ENCODE measurements around the gene SEC22B. TPM values are rescaled to one million over a fixed set of nuclear protein-coding genes. Genes with fewer than 3 reads are reported as not detected.
"Not testable (repeated sequence)": the region's sequence is repeated elsewhere in the genome, so short reads cannot be mapped to it uniquely, and the experiment has no call there.

Gene SEC22B
- total RNA-seq = 10 to 100 TPM; 46.0 to 49.9 TPM
- 10 to 100 TPM; 15.8 to 17.8 (median 16.9) TPM for polyA plus RNA-seq
- total RNA-seq = 45.8 to 89.5 (median 77.5) reads per million in 6 experiments

DNA sequence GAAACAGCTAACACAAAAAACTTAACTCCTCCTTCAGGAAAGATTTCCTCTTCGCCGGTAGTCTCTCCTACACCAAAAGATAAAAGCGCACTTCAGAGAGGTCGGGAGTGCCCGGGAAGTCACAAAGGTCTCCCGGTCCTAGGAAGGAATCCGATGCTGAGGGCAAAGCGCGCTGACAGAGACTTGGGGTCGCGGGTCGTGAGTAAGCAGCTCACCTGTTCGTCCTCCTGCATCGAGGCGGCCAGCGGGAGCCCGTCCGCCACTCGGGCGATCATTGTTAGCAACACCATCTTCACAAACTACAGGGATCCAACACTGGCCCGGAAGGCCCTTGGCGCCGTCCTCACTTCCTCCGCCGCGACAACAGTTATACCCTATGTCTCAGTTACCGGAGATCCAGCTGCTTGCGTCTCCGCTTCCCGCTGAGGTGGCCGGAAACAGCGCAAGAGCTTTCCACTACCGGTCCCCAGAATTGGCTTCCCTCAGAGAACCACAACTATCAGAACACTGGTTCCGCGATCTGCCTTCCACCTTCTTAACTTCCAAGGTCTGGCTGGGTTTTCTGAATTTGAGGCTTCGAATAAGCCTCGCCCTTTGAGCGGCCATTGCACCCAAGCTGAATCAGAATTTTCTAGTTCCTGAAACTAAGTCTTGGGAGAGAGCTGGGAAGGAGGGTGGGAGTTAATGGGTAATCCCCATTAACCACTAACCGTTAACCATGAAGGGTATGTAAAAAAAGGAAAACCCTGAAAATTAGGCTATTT, at the start of gene SEC22B:
Gene SEC22B, minus strand, starts transcription at position 429 of the 764 bp plus-strand sequence. Its CDS starts 139 bp downstream, at position 290.
- POLR2A ChIA-PET = interaction anchor here (0.6 to 1.0 kb wide), 2 partner anchors 465 to 1008 kb away, joined by 3 to 5 read pairs; partner anchors contain the start of genes FAM72B, PHGDH and SRGAP2C
- Mint-ChIP-seq H3K4me3 (peak within 1 kb of the TSS; percentile 94 to 100 (median 99)), H3K4me1 (peaks cover 6 to 26% (median 22%) of the 10 kb centered on the region in 4 donors), H3K27me3 (no peaks in the 10 kb centered on the region), H3K27ac (peak within 1 kb of the TSS; percentile 96 to 100 (median 98)), H3K36me3 (peaks cover 0 to 6% (median 2%) of the 10 kb centered on the region in 3 donors), H3K9me3 (no peaks in the 10 kb centered on the region)
- DNase-seq (peak; percentile 69 to 94 (median 90)), ATAC-seq (peak; percentile 97 to 98)

GRCh38 chr1:120217933-120218332, 41.6 kb upstream of the SEC22B start:
- H3K36me3 Mint-ChIP-seq, H3K4me1 Mint-ChIP-seq, DNase-seq, ATAC-seq, H3K27ac Mint-ChIP-seq, H3K9me3 Mint-ChIP-seq, H3K27me3 Mint-ChIP-seq, H3K4me3 Mint-ChIP-seq, POLR2A ChIA-PET: not testable (repeated sequence)

DNA sequence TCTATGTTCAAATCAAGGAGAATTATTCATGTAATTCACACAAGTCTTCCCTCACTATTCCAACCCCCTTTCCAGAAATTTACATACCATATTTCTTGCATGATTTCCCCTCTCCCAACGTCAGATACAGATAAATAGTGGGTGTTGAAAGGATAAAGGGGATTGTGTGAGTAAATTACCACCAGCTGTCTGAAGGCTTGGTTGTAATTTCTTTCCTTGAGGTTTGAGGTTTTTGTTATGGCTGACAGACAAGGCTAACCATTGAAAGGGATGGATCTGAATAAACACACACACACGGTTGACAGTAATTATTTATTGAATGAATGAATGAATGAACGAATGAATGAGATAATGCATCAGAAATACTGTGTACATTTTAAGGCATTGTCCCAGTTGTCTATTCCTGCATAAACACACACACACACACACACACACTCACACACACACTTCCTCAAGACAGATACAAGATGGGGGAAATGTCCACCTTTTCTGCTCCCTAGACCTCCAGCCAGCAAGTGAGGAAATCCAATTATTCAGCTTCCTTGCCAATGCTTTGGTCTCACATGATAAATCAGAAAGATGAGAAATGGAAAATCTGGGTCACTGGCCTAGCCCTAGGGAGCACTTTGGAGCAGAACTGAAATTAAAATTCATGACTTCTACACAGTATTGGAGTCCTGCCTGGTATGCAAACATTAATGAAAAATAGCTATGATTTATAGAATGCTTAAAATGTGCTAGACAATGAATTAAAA, 41.0 kb upstream of the SEC22B start:
- H3K4me3 Mint-ChIP-seq, H3K27me3 Mint-ChIP-seq, H3K4me1 Mint-ChIP-seq, POLR2A ChIA-PET, H3K36me3 Mint-ChIP-seq, H3K27ac Mint-ChIP-seq, DNase-seq, H3K9me3 Mint-ChIP-seq, ATAC-seq: not testable (repeated sequence)

- H3K4me3 Mint-ChIP-seq, H3K27me3 Mint-ChIP-seq, H3K36me3 Mint-ChIP-seq, H3K4me1 Mint-ChIP-seq, POLR2A ChIA-PET, DNase-seq, H3K27ac Mint-ChIP-seq, H3K9me3 Mint-ChIP-seq: not testable (repeated sequence)
- ATAC-seq = peak; percentile 73 to 76
Observed at GRCh38 chr1:120213606-120214005, 37.3 kb upstream of the SEC22B start.

- DNase-seq, ATAC-seq, POLR2A ChIA-PET, H3K4me3 Mint-ChIP-seq, H3K4me1 Mint-ChIP-seq, H3K27me3 Mint-ChIP-seq, H3K9me3 Mint-ChIP-seq, H3K36me3 Mint-ChIP-seq, H3K27ac Mint-ChIP-seq: not testable (repeated sequence)
Observed at GRCh38 chr1:120210754-120211153, 34.4 kb upstream of the SEC22B start.

DNA sequence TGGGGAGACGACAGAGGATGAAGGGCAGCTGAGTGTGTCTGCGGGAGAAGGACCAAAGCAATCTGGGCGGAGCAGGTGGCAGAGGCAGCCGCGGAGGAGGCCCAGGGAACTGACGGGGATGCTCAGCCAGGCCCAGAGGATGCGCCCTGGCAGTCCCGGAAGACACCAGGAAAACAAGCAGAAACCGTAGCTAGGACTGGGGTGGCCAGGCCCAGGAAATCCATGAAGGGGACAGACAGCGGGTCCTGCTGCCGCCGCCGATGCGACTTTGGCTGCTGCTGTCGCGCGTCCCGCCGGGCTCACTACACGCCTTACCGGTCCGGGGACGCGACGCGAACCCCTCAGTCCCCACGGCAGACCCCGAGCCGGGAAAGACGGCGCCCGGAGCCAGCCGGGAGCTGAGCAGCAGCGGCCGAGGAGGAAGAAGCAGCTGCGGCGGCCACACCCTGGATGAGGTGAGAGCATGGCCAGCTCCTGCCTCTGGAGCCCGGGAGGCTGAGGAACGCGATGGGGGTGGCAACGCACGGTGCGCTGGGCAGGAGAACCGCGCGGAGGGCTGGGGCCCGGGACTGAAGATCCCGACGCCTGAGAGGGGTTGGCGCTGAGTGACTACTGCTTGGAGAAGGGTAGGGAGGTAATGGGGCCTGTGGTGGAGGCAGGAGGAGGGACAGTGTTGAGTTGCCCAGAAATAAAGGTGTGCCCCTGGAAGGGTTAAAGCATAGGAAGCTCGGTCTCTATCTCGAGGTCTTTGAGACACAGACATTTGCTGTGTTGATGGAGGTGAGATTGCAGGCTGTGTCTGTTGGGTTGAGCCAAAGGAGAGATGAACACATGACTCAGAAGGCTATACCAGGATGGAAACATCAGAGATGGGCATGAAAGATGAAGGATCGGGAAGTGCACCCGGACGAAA, 20.8 kb upstream of the SEC22B start:
- peak overlapping the region in 2 of 10 donors; percentile 33 to 65 for H3K27ac Mint-ChIP-seq
- not testable (repeated sequence) for H3K9me3 Mint-ChIP-seq
- peak; percentile 68 to 80 for ATAC-seq

DNA sequence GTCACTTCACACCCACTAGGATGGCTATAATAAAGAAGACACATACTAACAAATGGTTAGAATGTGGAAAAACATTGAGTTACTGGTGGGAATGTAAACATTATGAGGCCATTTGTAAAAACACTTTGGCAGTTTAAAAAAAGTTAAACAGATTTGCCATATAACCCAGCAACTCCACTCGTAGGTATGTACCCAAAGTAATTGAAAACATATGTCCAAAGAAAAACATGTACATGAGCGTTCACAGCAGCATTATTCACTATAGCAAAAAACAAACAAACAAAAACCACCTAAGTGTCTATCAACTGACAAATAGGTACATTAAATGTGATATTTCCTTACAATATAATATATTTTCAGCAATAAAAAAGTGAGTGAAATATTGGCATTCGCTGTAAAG, 12.3 kb upstream of the SEC22B start:
- H3K27ac Mint-ChIP-seq, H3K27me3 Mint-ChIP-seq, ATAC-seq, POLR2A ChIA-PET, H3K4me1 Mint-ChIP-seq, DNase-seq, H3K9me3 Mint-ChIP-seq, H3K4me3 Mint-ChIP-seq, H3K36me3 Mint-ChIP-seq: not testable (repeated sequence)

More for the DNA sequence above, 20.8 kb upstream of the SEC22B start:
- H3K36me3 Mint-ChIP-seq, H3K4me1 Mint-ChIP-seq, POLR2A ChIA-PET, H3K27me3 Mint-ChIP-seq: not testable (repeated sequence)
- peak in 1 of 10 donors; percentile 57 for DNase-seq
- H3K4me3 Mint-ChIP-seq = peak overlapping the region; percentile 58 to 87 (median 81)

DNA sequence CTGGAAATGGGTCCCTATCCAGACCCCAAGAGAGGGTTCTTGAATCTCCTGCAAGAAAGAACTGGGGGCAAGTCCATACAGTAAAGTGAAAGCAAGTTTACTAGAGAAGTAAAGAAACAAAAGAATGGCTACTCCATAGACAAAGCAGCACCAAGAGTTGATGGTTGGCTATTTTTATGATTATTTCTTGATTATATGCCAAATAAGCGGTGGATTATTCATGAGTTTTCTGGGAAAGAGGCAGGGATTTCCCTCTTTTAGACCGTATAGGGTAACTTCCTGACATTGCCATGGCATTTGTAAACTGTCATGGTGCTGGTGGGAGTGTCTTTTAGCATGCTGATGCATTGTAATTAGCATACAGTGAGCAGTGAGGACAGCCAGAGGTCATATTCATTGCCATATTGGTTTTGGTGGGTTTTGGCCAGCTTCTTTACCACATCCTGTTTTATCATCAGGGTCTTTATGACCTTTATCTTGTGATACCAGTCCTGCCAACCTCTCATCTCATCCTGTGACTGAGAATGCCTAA, 5.9 kb upstream of the SEC22B start:
- H3K4me3 Mint-ChIP-seq, H3K27me3 Mint-ChIP-seq, DNase-seq, ATAC-seq, H3K36me3 Mint-ChIP-seq, POLR2A ChIA-PET, H3K9me3 Mint-ChIP-seq, H3K27ac Mint-ChIP-seq: not testable (repeated sequence)
- peaks cover 2 to 11% (median 6%) of the 10 kb centered on the region in 4 donors for H3K4me1 Mint-ChIP-seq

DNA sequence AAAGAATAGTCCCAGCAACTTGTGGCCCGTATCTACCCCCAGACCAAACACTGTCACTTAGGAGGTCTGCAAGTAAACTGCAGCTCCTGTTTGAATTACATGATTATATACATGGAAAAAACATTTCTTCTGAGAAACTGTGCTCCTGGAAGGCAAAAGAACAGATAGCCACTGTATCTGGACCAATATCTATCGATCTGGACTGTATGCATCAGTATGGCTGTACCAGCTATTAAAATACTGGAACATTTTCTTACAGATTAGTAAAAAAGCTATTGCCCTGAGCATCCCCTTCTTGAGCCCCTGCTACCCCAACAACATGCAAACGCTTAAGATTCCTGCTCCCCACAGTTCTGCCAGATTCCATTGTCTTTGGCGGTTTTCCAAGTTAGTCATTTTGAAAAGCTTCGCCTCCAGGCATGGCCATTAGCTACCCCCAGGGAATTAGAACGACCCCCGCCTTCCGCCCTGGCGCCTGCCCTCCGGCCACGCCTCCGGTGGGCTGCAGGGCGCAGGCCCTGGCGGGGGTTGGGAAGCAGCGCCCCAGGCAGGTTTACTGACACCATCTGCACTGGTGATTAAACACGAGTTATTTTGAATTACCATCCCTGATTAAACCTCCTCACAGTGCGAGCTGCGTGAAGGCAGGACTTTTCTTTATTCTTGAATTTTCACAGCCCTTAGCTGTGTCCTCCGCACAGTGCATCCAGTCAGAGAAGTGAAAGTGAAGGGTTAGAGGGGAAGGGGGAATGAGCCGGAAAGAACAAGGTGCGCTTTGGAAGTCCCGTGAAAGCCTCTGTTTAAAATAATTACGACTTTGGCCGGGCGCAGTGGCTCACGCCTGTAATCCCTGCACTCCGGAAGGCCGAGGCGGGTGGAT, 3.7 kb upstream of the SEC22B start:
- DNase-seq, H3K27me3 Mint-ChIP-seq, POLR2A ChIA-PET, H3K9me3 Mint-ChIP-seq, H3K36me3 Mint-ChIP-seq: not testable (repeated sequence)
- Mint-ChIP-seq H3K4me3 (peak overlapping the region; percentile 18 to 82 (median 54)), H3K27ac (peak overlapping the region in 9 of 10 donors; percentile 55 to 90 (median 72)), H3K4me1 (peaks cover 6 to 26% (median 20%) of the 10 kb centered on the region in 4 donors)
- peak in 1 of 2 donors; percentile 7 for ATAC-seq

DNA sequence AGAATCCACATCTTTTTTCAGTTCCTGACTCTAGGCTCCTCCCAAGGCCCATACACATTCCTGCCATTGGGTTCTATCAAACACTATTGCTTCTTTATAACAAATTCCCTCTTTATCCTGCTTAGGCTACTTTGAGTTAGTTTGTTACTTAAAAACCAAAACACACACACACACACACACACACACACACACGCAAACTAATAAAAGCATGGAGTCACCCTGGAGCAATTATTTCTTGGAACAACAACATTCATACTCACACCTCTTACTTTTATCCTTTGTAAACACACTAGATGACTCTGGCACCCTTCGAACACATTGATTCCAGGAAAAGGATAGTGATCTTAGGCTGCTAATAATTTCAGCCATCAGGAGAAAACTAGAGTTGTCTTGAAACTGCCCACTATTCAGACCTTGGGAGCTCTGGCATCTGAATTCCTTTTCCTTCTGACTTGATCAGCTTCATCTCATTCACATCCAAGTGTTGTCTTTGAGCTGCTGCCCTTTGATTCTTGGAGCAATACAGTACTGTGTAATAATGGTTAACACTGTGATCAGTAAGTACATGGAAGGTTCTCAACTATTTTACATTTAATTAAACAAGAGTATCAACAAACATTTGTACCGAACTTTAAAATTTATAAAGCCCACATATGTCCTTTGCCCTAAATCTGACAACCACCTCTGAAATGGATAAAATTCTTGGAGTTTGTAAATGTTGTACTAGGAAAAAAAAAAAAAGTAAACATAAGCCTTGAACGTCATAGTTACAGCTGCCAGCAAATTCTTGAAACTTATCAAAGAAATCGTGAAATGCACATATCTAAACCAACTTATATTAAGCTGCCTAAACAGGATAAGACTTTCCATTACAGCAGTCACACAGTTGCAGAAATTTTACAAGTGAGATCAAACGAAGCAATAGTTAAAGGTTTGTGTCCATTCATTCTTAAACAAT, 2.8 kb upstream of the SEC22B start:
- DNase-seq = no peak
- Mint-ChIP-seq H3K27me3 (no peaks in the 10 kb centered on the region), H3K4me1 (peaks cover 6 to 26% (median 20%) of the 10 kb centered on the region in 4 donors), H3K4me3 (peak overlapping the region in 6 of 10 donors; percentile 40 to 82 (median 52)), H3K27ac (peak overlapping the region; percentile 47 to 90 (median 69)), H3K36me3 (peaks cover 0 to 6% (median 0%) of the 10 kb centered on the region in 3 donors), H3K9me3 (no peaks in the 10 kb centered on the region)
- ATAC-seq = no peak
- POLR2A ChIA-PET = no interaction called here

Measured in naive thymus-derived CD8-positive, alpha-beta T cell (primary cell).